ENCODE data around the gene TOMT.

Gene TOMT

DNA sequence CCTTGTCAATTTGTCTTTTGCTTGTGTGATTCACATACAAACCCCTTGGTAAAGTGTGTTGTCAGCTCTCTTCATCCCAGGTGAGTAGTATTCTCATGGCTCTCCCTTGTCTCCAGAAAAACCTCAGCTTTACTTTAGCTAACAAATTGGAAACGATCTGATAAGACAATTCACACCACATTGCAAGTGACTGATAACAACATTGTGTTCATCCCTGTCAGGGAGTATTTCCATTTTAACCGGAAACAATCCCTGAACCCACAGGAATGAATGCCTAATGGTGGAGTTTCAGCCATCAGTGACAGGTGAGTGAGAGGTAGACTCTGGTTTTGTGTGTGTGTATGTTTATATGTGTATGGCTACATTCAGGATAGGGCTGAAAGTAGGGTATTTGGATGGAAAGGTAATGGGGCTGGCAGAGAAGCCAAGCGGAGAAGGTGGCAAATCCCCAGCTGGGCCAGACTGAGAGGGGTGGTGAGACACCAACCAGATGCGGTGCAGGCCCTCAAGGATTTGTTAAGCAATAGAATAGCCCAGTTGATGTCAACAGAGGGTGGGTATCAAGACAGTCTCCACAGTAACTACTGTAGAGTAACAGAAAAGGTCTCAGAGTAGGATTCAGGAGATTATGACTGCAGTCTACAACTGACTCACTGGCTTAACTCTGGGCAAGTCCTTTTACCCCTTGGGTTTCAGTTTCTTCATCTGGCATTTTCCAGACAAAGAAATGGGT lies 17.5 kb upstream of the TOMT start:
- DNase-seq, result no peak

DNA sequence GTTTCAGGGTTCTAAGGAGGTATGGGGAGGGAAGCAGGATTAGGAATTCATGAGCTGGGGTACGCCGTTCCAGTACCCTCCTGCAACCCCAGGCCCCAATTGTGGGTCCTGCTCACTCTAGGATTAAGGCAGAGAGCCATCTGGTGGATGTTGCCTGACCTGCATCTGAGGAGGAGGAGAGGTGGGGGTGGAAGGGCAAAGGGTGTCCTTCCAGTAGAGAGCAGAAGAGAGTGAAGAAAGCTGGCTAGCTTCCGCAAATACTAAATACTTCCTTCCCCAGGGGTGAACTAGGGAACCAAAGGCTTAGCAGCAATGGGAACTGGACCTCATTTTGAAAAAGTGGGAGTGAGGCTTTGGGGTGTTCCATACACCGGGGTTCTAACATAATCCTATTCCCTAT lies 14.4 kb upstream of the TOMT start:
- peak; percentile 7 for DNase-seq

DNA sequence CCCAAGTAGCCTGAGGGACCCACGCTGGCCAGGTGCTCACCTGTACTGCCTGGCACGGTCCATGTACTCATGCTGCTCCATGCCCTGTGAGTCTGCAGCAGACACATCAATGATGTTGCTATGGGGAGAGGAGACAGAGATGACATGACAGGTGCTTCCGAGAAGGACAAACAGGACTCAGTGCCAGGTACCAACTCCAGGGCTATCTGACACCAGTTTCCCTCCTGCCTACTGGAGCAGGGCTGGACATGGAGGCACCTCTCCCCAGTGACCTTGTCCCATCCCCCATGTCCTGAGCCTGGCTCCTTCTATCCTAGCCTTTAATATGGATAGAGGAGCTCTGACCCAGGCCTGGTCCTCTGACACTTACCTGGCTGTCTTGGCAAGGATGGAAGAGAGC lies 7.0 kb upstream of the TOMT start:
- no peak for DNase-seq

DNA sequence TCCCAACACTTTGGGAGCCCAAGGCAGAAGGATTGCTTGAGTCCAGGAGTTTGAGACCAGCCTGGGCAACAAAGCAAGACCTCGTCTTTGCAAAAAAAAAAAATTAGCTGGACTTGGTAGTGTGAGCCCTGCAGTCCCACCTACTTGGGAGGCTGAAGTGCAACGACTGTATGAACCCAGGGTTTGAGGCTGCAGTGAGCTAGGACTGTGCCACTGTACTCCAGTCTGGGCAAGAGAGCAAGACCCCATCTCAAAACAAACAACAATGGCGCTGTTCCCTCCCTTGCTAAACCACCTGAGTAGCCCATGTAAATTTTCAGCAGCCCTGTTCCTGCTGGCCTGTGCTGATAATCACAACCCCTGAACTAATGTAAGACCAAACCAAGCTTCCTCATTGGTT lies 5.7 kb upstream of the TOMT start:
- DNase-seq, result no peak

DNA sequence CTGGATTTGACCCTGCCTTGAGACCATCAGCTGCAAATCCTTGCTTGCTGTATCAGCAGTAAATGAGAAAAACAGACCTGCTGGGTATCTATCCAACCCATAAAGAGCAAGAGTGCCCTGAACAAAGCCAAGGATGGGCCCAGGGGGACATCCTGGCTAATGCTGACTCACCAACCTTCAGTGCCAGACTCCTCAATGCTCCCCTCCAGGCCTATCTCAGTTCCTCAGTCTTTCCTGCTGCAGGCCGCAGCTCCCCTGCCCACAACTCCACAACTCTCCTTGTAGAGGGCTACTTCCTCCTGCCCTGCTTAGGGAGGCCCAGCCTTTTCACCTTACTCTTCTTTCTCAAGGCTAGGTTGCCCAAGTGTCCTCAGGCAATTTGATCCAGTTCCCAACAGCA lies 5.3 kb upstream of the TOMT start:
- DNase-seq, result no peak

- no peak for DNase-seq
Measured at GRCh38 chr11:72102162-72102561, 3.6 kb upstream of the TOMT start.

GRCh38 chr11:72102631-72102945 lies 3.1 kb upstream of the TOMT start:
- DNase-seq, result no peak

DNA sequence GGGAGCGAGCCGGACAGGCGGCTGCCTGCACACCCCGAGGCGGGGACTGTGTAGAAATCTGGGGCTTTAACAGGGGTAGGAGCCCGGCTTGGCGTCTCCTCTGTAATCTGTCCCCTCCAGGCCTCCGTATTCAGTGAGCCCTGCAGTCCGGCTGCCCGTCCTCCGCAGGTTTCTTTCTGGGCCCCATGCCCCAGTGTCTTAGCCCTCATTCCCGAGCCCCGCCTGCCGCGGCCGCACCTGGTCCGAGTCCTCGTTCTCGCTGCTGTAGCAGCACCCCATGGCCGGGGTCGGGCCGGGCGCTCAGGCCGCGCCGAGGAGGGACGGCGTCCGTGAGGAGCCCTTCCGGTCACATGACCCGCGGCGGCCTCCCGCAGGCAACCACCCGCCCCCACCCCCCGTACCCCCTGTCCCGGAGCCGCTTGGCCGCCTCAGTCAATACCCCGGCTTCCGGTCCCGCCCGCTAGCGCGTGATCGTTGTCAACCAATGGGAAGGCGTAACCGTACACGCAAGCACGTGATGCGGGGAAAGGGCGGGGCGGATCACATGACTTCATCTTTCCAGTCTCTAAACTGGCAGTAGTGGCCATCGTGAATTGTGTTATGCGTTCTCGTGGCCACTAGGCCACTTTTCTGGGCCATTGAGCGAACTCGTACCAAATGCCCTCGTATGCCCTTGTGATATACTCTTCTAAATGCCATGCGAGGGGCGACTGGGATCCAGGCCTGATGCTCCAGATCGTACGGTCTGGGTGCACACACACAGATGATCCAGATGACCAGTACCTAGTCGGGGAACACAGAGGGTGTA lies 2.6 kb upstream of the TOMT start, which contains the start of gene LAMTOR1:
TSS of gene LAMTOR1 (minus strand) at position 352 of the 808 bp plus-strand sequence. CDS start at position 279, 73 bp downstream.
- peak; percentile 99 for DNase-seq

DNA sequence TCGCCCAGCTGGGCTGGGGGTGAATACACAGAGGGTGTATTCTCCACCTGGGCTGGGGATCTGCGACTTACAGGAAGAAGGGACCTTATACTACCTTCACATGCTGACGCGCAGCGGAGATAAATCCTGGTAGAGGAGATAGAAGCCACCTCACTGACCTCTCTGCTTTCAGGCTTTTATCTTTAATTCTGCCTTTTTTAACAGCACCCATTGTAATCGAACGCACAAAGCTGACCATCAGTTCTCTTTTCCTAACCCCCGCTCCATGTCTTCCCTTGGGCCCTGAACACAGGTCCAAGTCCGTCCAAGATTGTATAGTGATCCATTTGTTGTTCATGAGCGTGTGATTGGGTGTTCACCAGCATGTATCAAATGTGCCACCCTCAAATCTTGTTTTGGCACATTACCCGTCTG lies 2.0 kb upstream of the TOMT start:
- DNase-seq, result no peak

- no peak for DNase-seq
Measured at GRCh38 chr11:72111300-72112142, 5.8 kb downstream of the TOMT start.

GRCh38 chr11:72112143-72112977 lies 6.6 kb downstream of the TOMT start, which contains the start of gene ANAPC15:
ANAPC15 (minus strand) TSS chr11:72112695; CDS start chr11:72111276, 1,419 bp downstream.
- peak; percentile 99 for DNase-seq

- no peak for DNase-seq
Measured at GRCh38 chr11:72112978-72113808, 7.5 kb downstream of the TOMT start.

DNA sequence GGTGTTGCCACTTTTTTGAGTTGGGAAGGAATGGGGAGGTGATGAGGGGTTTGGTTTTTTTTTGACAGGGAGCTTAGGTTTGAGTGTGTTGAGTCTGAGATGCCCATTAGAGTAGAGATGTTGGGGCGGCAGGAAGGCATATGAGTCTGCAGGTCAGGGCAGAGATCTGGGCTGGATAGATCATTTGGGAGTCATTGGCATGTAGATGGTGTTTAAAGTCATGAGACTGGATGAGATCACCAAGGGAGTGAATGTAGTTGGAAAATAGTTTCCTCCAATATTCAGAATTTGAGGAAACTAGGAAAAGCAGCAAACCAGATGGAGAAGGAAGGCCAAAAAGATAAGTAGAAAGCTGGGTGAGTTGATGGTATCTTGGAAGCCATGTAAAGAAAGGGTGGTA lies 8.8 kb downstream of the TOMT start:
- DNase-seq, result no peak

- no peak for DNase-seq
Measured at GRCh38 chr11:72116019-72116755, 10.5 kb downstream of the TOMT start.

- DNase-seq, result no peak
Measured at GRCh38 chr11:72119198-72119597, 13.5 kb downstream of the TOMT start.

DNA sequence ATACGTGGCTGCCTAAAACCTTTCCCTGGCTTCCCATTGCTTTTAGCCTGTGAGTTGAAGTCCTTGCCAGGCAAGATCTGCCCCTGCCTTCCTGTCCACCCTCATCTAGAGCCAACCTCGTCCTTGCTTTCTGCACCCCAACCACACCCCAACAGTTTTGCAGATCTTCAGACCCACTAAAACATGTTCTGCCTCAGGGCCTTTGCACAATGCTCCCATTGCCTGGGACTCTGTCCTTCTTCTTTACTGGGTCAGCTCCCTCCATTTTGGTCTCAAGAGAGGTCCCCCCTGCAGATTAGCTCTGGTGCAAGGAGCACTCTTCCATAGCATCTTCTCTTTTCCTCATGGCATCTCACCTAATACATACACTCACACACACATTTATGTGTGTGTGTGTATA lies 15.2 kb downstream of the TOMT start:
- no peak for DNase-seq

DNA sequence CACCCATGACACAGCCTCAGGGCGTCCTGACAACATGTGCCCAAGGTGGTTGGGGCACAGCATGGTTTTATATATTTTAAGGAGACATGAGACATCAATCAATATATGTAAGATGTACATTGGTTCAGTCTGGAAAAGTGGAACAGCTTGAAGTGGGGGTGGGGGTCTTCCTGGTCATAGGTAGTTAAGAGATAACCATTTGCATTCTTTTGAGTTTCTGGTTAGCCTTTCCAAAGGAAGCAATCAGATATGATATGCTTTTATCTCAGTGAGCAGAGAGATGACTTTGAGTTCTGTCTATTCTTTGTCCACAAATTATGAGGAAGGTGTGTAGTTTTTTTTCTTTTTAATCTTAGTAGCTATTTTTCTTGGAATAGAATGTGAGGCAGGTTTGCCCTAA lies 16.9 kb downstream of the TOMT start:
- DNase-seq, result no peak

DNA sequence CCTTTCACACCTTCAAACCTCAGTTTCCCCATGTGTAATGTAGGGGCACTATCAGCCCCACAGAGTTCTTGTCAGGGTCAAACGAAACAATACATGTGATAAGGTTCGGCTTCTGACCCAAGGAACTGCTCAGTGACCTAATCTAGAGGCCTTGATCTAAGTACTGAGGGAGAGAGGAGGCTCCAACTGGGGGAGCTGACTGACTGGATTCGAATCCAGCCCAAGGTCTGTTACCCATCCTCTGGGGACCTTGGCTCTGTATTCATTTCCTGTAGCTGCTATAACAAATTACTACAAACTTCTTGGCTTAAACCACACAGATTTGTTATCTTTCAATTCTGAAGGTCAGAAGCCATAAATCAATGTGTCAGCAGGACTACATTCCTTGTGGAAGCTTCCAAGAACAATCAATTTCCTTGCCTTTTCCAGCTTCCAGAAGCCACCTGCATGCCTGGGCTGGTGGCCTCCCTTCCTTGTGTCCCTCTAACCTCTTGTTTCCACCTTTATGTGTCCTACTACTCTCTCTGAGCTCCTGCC lies 17.5 kb downstream of the TOMT start:
- DNase-seq, result no peak

DNA sequence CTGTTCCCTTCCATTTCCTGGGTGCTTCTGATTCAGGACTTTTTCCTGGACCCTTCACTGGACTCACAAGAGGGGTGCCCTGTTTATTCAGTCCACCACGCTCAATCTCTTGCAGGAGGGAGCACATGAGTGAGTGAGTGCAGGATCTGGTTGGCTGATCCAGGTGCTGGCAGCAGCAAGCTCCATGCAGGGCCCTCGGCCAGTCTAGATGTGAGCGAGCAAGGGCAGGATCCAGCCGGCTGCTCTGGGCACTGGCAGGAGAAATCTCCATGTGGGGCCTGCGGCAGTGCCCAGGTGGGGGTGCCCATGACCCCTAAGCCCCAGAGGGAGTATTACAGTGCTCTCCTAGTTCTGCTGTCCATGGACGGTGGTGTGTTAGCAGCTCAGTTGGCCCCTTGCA lies 18.3 kb downstream of the TOMT start:
- DNase-seq, result no peak

GRCh38 chr11:72125956-72126355 lies 20.2 kb downstream of the TOMT start:
- no peak for DNase-seq

GRCh38 chr11:72127923-72128322 lies 22.2 kb downstream of the TOMT start:
- no peak for DNase-seq
